ENCODE results near the gene DOLK. TPM values are rescaled to one million over a fixed set of nuclear protein-coding genes. Genes with fewer than 3 reads are reported as not detected.

DOLK gene
- total RNA-seq (2022; extraction: Qiagen RNA extraction), result 32.4 to 39.8 TPM (median 37.3 TPM) in 5 replicates

GRCh38 chr9:128947527-128948301, at the start of gene DOLK, which contains the start of gene NUP188:
Gene DOLK, minus strand, starts transcription at chr9:128947603. Its CDS starts 300 bp downstream, at chr9:128947303.
Gene NUP188, plus strand, starts transcription at chr9:128947699. Its CDS starts 21 bp downstream, at chr9:128947720.

GRCh38 chr9:128920381-128921058, 26.9 kb downstream of the DOLK start, which contains the start of gene PHYHD1:
Gene PHYHD1, plus strand, starts transcription at chr9:128920982. Its CDS starts 1,342 bp downstream, at chr9:128922324.

Other genes with a start within 250 kb of the DOLK start
- 12.2 to 17.5 TPM (median 17.0 TPM) in 5 replicates for gene PKN3, start 245.1 kb downstream of the DOLK start, total RNA-seq (2022; extraction: Qiagen RNA extraction)
- 60.7 to 93.3 TPM (median 90.8 TPM) in 5 replicates for gene ZDHHC12, start 223.5 kb downstream of the DOLK start, total RNA-seq (2022; extraction: Qiagen RNA extraction)
- gene ZER1, start 175.7 kb downstream of the DOLK start, total RNA-seq (2022; extraction: Qiagen RNA extraction), result 12.6 to 16.9 TPM (median 15.4 TPM) in 5 replicates
- gene TBC1D13, start 160.3 kb downstream of the DOLK start, total RNA-seq (2022; extraction: Qiagen RNA extraction), result 19.9 to 20.9 TPM (median 20.6 TPM) in 5 replicates
- 15.5 to 33.2 TPM (median 32.3 TPM) in 5 replicates for gene ENDOG, start 129.1 kb downstream of the DOLK start, total RNA-seq (2022; extraction: Qiagen RNA extraction)
- 19.4 to 50.5 TPM (median 41.9 TPM) in 5 replicates for gene SPOUT1, start 117.8 kb downstream of the DOLK start, total RNA-seq (2022; extraction: Qiagen RNA extraction)
- 9.9 to 14.3 TPM (median 10.9 TPM) in 5 replicates for gene KYAT1, start 65.7 kb downstream of the DOLK start, total RNA-seq (2022; extraction: Qiagen RNA extraction)
- 79.5 to 107 TPM (median 98.7 TPM) in 5 replicates for gene LRRC8A, start 65.5 kb downstream of the DOLK start, total RNA-seq (2022; extraction: Qiagen RNA extraction)
- 0.19 to 0.28 TPM (median 0.23 TPM) in 3 of 5 replicates, not detected in the others for gene PHYHD1, start 26.6 kb downstream of the DOLK start, total RNA-seq (2022; extraction: Qiagen RNA extraction)
- 32.9 to 42.5 TPM (median 39.5 TPM) in 5 replicates for gene NUP188, start 96 bp upstream of the DOLK start, total RNA-seq (2022; extraction: Qiagen RNA extraction)
- 34.1 to 52.7 TPM (median 51.3 TPM) in 5 replicates for gene SH3GLB2, start 80.7 kb upstream of the DOLK start, total RNA-seq (2022; extraction: Qiagen RNA extraction)
- 10.5 to 15.3 TPM (median 14.3 TPM) in 5 replicates for gene MIGA2, start 89.0 kb upstream of the DOLK start, total RNA-seq (2022; extraction: Qiagen RNA extraction)
- 17.5 to 20.2 TPM (median 17.7 TPM) in 5 replicates for gene DOLPP1, start 133.5 kb upstream of the DOLK start, total RNA-seq (2022; extraction: Qiagen RNA extraction)
- gene CRAT, start 163.2 kb upstream of the DOLK start, total RNA-seq (2022; extraction: Qiagen RNA extraction), result 23.6 to 31.4 TPM (median 29.1 TPM) in 5 replicates
- 118 to 131 TPM (median 129 TPM) in 5 replicates for gene PTPA, start 163.8 kb upstream of the DOLK start, total RNA-seq (2022; extraction: Qiagen RNA extraction)
- 22.8 to 51.5 TPM (median 47.4 TPM) in 5 replicates for gene IER5L, start 230.7 kb upstream of the DOLK start, total RNA-seq (2022; extraction: Qiagen RNA extraction)